DOHH2 (cell line): ENCODE data around the gene MS4A6E.

Experiments used
- H3F3A ChIP-seq: fragments of 200-600 bp; sonication (generic), shearing (Covaris generic); 2 replicates; pipeline ENCODE4 v1.6.0; 2016; ENCODE audit warnings: antibody characterized with exemption, mild to moderate bottlenecking; ENCODE audit not compliant: control insufficient read depth, insufficient read depth
- H3K27ac ChIP-seq: fragments of 200-600 bp; sonication (generic); 2 replicates; pipeline ENCODE4 v1.5.1; 2014; ENCODE audit warnings: low read depth, mild to moderate bottlenecking, low read length, moderate library complexity
- H3K27me3 ChIP-seq: fragments of 200-600 bp; sonication (generic); 2 replicates; pipeline ENCODE4 v1.6.1; 2014; ENCODE audit warnings: mild to moderate bottlenecking, low read length, mixed read lengths; ENCODE audit not compliant: control insufficient read depth
- H3K36me3 ChIP-seq: fragments of 200-600 bp; sonication (generic); 2 replicates; pipeline ENCODE4 v1.6.1; 2014; ENCODE audit warnings: mild to moderate bottlenecking, low read length, moderate library complexity, mixed read lengths; ENCODE audit not compliant: control insufficient read depth
- H3K4me1 ChIP-seq: fragments of 200-600 bp; sonication (generic); 2 replicates; pipeline ENCODE4 v1.6.1; 2014; ENCODE audit warnings: mild to moderate bottlenecking, low read length, mixed read lengths; ENCODE audit not compliant: control insufficient read depth
- H3K4me2 ChIP-seq: fragments of 200-600 bp; sonication (generic); 2 replicates; pipeline ENCODE4 v1.6.0; 2014; ENCODE audit warnings: mild to moderate bottlenecking, low read length, moderate library complexity
- H3K4me3 ChIP-seq: fragments of 200-600 bp; sonication (generic); 2 replicates; pipeline ENCODE4 v1.5.1; 2014; ENCODE audit warnings: mild to moderate bottlenecking, low read length, mixed read lengths
- H3K79me2 ChIP-seq: fragments of 200-600 bp; sonication (generic); 2 replicates; pipeline ENCODE4 v1.6.1; 2014; ENCODE audit warnings: mild to moderate bottlenecking, low read length, mixed read lengths; ENCODE audit not compliant: control insufficient read depth
- H3K9me2 ChIP-seq: fragments of 200-600 bp; sonication (generic); replicated peaks from 2 replicates; pipeline ENCODE4 v1.6.1; 2014; ENCODE audit warnings: mild to moderate bottlenecking, low read length, mixed read lengths; ENCODE audit not compliant: control insufficient read depth
- H3K9me3 ChIP-seq: fragments of 200-600 bp; sonication (generic); 2 replicates; pipeline ENCODE4 v1.6.1; 2014; ENCODE audit warnings: antibody characterized with exemption, low read length, mixed read lengths; ENCODE audit not compliant: control insufficient read depth, insufficient read depth
- H4K20me1 ChIP-seq: fragments of 200-600 bp; sonication (generic); 2 replicates; pipeline ENCODE4 v1.6.0; 2014; ENCODE audit warnings: low read depth, mild to moderate bottlenecking, antibody characterized with exemption, low read length, moderate library complexity; ENCODE audit not compliant: control insufficient read depth, insufficient read depth
- EZH2phosphoT487 ChIP-seq: fragments of 200-600 bp; sonication (generic); IDR thresholded peaks from 2 replicates; pipeline ENCODE4 v1.6.1; 2017; ENCODE audit warnings: borderline replicate concordance, mild to moderate bottlenecking, antibody characterized with exemption, low read length, moderate library complexity, mixed read lengths
- TF ChIP-seq, protein P1 (sequence below): fragments of 200-600 bp; sonication (generic); IDR thresholded peaks from one replicate; pipeline ENCODE4 v1.5.1; 2014; ENCODE audit warnings: antibody characterized with exemption, mild to moderate bottlenecking, low read depth, low read length; ENCODE audit not compliant: poor library complexity, severe bottlenecking

MS4A6E gene

DNA sequence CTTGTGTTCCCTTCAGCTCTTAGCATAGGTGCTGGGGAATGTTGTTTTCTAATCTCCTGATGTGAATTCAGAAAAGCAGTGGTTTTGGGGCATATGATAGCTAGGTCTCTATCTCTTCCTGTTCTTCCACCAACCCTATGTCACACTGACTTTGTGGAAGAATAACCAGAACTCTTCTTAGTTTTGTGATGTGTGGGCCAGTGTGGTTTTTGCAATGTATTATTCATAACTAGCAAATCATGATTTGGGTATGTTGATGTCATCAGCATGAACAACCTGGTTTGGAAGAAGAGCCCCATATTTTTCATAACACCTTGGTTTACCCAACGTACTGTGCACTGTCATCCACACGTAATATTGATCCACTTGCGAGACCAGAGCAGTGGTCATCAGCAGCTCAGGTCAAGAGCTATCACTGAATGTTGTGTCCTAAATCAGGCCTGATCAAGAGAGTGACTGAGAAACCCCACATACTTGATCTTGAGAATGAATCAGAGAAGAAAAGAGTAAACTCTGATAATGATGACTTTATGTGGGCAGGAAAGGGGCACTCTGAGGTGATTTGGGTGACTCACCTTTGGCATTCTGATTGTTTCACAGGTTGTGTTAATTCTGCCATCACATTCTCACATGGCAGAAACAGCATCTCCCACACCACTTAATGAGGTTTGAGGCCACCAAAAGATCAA, 19.4 kb upstream of the MS4A6E start:
- Histone ChIP-seq H3K36me3 (no peaks in the 10 kb centered on the region), H3K27me3 (no peaks in the 10 kb centered on the region), H3K27ac (no peak overlapping the region), H3K79me2 (no peaks in the 10 kb centered on the region), H3K4me1 (peaks cover 13% of the 10 kb centered on the region), H3K9me3 (no peaks in the 10 kb centered on the region), H3K9me2 (no peaks in the 10 kb centered on the region), H4K20me1 (no peaks in the 10 kb centered on the region), H3K4me3 (no peak overlapping the region), H3F3A (no peaks in the 10 kb centered on the region), H3K4me2 (no peak overlapping the region)
- TF ChIP-seq, protein P1, sequence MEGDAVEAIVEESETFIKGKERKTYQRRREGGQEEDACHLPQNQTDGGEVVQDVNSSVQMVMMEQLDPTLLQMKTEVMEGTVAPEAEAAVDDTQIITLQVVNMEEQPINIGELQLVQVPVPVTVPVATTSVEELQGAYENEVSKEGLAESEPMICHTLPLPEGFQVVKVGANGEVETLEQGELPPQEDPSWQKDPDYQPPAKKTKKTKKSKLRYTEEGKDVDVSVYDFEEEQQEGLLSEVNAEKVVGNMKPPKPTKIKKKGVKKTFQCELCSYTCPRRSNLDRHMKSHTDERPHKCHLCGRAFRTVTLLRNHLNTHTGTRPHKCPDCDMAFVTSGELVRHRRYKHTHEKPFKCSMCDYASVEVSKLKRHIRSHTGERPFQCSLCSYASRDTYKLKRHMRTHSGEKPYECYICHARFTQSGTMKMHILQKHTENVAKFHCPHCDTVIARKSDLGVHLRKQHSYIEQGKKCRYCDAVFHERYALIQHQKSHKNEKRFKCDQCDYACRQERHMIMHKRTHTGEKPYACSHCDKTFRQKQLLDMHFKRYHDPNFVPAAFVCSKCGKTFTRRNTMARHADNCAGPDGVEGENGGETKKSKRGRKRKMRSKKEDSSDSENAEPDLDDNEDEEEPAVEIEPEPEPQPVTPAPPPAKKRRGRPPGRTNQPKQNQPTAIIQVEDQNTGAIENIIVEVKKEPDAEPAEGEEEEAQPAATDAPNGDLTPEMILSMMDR, result no peak
- no peak for TF ChIP-seq EZH2phosphoT487

DNA sequence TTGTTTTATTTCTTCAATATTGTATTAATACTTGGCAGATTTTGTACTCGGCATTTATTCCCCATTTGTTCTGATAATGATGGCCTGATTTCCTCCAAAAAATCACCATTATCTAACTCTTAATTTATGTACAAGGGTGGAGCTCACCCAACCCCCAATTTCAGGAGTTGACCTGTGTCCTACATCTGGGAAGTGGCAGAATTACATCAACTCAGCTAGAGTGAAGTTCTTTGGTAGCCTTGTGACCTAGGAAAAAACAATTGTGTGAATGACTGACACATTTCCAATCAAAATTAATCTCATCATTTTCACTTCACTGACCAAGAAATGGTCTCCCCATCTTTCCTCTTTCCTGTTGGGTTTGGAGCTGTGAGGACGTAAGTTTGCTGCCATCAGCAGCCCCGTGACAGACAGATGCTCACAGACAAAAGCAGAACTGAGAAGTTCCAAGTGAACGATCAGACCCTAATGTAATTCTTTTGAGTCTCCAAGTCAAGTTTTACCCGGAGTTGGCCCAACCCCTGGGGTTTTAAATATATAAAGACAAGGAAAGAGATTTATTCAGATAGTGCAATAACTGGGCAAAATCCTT, 16.6 kb upstream of the MS4A6E start:
- Histone ChIP-seq H3K9me2 (no peaks in the 10 kb centered on the region), H3K4me1 (peaks cover 13% of the 10 kb centered on the region), H3K27me3 (peaks cover 3% of the 10 kb centered on the region; the same call in 1 of the 2 replicates), H3K36me3 (no peaks in the 10 kb centered on the region), H3K4me2 (peak overlapping the region; percentile 8), H3F3A (no peaks in the 10 kb centered on the region), H3K27ac (no peak overlapping the region), H4K20me1 (no peaks in the 10 kb centered on the region), H3K4me3 (no peak overlapping the region), H3K79me2 (no peaks in the 10 kb centered on the region), H3K9me3 (no peaks in the 10 kb centered on the region)
- no peak for TF ChIP-seq EZH2phosphoT487
- TF ChIP-seq, protein P1, result no peak

DNA sequence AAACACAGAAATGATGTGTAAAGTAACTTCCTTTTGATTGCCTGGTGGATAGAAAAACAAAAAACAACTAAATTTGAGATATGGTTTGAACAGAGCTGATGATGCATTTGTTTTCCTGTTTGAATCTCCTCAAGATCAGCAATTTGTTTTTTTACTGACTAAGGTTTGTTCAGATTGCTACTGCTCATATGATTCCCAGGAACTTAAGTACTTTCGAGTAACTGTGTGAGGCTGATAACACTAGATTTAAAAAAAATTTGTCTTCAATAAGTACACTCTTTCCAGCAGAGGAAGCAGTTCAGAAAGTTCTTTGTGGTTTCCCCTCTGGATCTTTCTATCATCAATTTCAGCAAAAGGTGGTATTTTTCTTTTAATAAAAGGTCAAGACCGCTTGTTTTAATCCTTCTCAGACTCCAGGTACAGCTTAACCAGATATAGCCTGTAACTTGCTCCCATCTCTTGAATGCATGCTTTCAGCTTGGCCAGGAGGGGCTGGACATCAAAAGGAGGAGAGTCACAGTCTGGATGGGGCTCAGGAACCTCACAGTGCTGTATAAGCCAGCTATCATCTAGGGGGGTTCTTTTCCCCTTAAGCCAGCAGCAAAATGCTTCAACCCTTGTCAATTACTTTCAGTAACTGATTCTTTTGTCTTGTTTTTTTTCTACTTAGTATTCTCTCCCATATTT, 12.3 kb upstream of the MS4A6E start:
- Histone ChIP-seq H3K27me3 (peaks cover 10% of the 10 kb centered on the region), H3K36me3 (no peaks in the 10 kb centered on the region), H3K4me2 (no peak overlapping the region), H3K9me3 (peaks cover 7% of the 10 kb centered on the region; the same call in 1 of the 2 replicates), H3K4me3 (no peak overlapping the region), H3K9me2 (no peaks in the 10 kb centered on the region), H3K79me2 (no peaks in the 10 kb centered on the region), H4K20me1 (no peaks in the 10 kb centered on the region), H3K4me1 (peaks cover 13% of the 10 kb centered on the region), H3F3A (no peaks in the 10 kb centered on the region), H3K27ac (no peak overlapping the region)
- TF ChIP-seq EZH2phosphoT487, result no peak
- TF ChIP-seq, protein P1, result no peak
